Activated naive CD4-positive, alpha-beta T cell (primary cell): ENCODE measurements around the gene ELF5.
A peak's percentile ranks its signal among the peaks of the same experiment; 100 is the strongest.

Experiments used
- DNase-seq, 4 experiments: peaks; one replicate each; lab custom pipeline; 2025; lab: John Stamatoyannopoulos, UW

The ELF5 gene

DNA sequence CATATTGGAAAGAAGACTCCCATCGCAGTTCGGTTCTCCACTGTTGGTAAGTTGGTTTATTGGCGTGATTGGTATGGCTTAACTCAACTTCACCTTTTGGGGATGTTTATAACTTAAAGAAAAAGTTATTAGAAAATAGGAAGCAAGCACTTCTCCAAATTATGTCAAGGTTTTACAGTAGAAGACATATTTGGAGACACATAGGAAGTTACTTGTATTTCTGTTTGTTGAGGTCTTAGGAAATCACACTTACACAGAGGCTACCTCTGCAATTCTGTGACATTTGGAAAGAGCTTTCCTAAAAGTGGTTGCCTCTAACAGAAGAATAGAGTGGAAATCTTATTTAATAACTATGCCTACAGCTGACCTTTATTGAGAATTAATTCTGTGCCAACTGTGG lies 62.5 kb downstream of the ELF5 start:
- no peak for DNase-seq

DNA sequence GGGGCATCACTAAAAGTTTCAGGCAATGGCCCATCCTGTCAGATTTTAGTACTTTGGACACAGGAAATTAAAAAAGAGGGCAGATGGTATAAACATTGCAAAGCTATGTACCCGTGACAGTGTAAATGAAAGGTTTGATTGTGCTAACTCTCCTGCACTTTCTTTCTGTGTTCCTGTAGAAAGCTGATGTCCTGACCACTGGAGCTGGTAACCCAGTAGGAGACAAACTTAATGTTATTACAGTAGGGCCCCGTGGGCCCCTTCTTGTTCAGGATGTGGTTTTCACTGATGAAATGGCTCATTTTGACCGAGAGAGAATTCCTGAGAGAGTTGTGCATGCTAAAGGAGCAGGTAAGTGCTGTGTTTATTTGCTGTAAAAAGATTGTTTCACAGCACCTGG lies 64.6 kb downstream of the ELF5 start:
- DNase-seq, result no peak

DNA sequence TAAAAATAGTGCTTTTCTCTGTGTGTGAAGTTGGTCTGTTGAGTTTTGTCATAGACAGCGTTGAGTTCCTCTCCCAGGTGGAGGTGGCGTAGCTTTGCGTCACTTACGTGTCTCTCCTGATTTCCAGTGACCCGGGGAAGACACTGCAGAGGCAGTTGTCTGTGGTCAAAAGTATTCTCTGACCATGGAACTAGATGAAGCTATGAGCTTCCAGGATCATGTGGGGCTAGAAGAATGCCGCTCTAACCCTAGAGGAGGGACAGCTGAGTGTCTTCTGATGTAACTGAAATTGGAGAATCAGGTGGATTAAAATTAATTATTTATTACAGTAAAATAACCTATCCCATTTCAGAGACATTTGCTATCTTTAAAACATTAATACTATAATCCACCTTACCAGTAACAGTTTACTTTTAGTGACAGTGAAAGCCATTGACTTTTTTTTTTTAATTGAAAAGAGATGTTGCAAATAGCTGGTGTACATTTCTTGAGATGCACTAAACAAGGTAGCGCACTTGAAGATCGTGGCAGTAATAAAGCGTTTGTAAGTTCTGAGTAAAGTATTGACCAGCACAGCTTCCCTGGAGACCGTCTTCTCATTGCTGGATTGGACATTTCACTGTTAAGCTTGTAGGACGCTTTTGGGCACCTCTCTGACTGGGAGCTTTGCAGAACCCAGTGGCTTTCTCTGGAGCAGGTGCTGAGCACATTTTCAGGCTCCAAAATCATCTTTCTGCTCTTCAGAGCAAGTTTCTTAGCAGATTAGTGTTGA lies 65.2 kb downstream of the ELF5 start:
- DNase-seq, result no peak

DNA sequence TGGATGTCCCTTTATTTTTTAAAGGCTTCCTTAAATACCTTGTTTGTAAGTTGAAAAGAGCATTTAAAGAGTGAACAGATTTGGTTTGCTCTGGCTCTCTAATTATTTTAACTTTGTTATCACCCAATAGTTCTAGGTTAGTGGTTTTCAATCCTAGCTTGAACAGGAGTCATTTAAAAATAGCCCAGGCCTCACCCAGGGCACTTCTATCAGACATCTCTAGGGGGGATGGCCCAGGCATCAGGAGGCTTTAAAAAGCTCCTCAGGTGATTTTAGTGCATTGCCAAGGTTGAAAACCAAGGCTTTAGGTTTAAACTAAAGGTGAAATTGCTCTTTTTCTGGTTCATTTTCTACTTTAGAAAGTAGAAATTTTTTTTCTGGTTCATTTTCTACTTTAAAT lies 66.5 kb downstream of the ELF5 start:
- no peak for DNase-seq

DNA sequence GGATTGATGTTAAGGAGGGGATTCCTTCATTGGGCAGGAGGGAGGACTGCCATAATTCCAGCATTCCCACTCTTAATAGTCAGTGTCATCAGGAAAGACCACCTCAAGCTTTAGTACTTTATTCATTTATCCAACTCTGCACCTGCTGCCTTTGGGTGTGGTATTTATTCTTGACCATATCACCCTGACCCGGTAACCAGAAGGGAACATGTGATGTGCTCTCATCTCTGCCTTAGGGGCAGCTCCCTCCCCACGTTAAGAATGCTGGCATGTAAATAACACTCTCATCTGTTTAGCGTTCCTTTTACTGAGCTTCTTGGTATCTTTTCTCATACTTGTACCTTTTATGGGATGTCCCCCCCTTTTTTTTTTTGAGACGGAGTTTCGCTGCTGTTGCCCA lies 67.2 kb downstream of the ELF5 start:
- no peak for DNase-seq

DNA sequence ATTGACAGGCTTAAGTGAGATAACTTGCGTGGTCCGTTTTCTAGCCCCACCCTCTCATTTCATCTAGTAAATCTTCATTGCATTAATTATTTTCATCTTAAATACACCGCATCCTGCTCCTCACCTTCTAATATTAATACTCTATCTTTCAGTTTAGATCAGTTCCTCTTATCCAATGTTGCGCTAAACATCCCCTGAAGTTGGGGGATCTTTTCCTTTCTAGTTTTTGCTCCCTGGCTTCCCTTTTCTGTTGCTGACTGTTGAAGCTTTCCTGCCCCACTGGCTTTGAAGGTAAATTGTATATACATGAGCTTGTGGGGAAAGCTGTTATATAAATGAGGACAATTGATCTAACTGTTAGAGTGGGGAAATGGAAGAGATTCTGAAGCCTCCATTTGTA lies 67.6 kb downstream of the ELF5 start:
- DNase-seq, result no peak

DNA sequence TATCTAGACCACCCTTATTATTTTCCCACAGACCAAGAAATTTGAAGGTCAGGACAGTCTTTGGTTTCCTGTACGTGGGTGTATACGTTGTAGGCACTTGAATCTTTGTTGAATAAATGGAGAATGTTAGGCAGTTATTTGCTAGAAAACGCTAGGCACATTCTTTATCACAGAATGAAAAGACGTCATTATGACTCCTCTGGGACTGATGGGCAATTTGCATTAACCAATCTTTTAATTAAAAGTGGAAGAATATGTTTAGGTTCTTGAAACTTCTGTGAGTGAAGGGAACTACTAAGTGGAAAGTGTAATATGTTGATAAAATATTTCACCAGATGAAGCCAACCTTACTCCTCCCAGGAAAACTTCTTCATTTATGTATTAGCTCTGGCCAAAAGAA lies 69.2 kb downstream of the ELF5 start:
- DNase-seq, result no peak

DNA sequence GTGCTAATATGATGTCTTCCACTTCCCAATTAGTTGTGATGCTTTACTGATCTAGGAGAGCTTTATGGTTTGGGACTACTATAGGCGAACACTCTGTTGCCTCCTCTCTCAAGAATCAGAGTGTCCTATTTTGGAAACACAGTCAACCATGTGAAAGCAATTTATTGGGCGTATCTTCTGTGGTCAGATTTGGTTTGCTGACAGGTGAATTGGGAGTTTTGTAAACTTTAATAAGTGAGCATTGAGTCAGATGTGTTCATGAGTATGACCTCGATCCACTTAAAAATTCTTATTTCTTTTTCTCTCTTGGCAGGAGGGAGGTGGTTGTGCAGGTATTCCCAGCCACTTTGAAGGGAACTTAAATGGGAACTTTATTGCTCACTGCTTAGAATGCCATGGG lies 70.5 kb downstream of the ELF5 start:
- no peak for DNase-seq

DNA sequence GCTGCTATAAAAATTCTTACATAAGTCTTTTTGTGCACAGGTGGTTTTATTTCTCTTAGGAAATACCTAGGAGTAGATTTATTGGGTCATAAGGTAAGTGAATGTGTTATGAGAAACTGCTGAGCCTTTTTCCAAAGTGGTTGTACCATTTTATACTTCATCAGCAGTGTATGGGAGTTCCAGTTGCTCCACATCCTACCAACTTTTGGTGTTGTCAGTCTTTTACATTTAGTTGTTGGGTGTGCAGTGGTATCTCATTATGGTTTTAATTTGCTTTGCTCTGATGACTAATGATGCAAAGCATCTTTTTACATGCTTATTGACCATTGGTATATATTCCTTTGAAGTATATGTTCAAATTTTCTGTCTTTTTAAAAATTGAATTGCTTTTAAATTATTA lies 71.8 kb downstream of the ELF5 start:
- DNase-seq, result no peak

DNA sequence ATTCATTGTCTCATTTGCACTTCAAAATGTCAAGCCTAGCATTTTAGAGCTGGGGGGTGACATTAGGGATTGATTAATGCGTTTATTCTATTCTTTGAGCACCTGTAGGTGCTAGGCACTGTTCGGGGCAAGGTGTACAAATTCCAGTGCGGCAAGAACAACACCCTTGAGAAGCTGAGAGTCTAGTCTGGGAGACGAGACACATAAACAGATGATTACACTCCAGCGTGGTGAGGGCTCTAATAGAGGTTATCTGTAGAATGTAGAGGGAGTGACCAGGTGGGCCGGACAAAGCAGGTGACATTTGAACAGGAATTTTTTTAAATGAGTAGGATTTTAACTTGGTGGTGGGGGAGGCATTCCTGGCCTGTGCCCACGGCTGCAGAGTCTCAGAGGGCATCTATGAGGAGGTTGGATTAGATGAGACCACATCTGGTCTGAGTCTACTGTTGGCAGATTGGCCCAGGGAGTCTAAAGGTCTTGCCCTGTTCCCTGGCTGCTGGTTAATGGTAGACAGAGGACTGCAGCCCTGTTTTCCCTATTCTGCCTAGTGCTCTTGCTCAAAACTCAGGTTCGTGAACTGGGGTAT lies 73.9 kb downstream of the ELF5 start:
- DNase-seq, result no peak

DNA sequence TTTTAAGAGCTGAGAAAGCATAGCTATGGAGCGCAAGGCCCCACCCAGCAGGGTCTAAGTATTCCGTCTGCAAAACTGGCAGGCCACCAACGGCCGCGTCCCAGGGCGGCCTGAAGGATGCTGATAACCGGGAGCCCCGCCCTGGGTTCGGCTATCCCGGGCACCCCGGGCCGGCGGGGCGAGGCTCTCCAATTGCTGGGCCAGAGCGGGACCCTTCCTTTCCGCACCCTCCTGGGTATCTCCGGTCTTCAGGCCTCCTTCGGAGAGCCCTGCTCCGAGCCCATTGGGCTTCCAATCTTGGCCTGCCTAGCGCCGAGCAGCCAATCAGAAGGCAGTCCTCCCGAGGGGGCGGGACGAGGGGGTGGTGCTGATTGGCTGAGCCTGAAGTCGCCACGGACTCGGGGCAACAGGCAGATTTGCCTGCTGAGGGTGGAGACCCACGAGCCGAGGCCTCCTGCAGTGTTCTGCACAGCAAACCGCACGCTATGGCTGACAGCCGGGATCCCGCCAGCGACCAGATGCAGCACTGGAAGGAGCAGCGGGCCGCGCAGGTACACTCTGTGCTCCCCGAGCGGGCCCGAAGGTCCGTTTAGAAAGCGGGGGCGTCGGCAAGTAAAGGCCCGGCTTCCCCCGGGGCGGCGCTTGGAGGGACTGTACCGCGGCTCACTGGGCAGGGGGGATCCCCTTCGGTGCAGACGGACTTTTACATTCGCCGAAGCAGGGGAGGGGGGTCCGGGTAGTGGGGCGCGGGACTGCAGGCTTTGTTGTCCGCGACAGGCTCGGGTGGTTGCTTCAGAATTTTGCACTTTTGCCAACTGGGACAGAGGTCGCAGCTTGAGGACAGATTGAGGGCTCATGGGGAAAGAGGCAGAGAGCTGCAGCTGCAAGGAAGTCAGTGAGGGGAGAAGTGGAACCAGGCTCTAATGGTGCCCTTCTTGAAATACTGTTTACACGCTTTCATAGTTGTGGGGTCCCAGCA lies 74.8 kb downstream of the ELF5 start, which contains the start of gene CAT:
Gene CAT (plus strand): TSS at position 406 of the 979 bp plus-strand sequence. CDS start 80 bp downstream, at position 486.
- DNase-seq, result peak; percentile 91 to 97 (median 94)

DNA sequence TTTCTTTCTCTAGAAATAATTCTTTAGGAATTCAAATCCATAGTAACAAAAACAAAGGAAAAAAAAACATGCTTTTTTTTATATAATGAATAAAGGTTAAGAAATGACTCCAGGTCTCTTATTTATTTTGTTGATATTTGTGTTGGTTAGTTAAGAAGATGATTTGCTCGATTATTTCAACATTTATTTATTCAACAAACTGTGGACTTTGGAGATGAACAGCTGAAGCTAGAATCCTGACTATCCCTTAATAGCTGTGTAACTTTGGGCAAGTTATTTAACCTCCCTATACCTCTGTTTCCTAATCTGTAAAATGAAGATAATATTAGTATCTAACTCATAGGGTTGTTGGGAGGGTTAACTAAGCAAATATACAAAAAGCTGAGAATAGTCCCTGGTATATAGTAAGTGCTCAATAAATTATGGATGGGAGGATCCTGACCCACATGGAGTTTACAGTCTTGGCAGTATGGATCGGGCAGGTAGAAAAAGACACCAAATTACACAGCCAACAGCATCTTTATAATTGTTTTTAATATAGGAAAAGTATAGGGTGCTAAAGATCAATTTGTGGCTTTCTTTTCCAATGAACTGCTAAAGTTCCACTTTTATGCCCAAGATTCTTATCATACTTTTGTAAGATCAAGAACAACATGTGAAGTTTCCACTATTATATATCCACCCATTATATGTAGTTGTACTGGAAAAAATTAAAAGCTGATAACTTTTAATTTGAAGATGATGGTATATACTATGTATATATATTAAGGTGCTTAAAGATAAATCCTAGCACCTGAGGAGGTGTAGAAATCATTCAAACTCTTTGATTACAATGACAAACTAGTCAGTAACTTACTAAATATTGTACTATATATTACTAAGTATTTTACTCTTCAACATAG lies 76.1 kb downstream of the ELF5 start:
- no peak for DNase-seq

DNA sequence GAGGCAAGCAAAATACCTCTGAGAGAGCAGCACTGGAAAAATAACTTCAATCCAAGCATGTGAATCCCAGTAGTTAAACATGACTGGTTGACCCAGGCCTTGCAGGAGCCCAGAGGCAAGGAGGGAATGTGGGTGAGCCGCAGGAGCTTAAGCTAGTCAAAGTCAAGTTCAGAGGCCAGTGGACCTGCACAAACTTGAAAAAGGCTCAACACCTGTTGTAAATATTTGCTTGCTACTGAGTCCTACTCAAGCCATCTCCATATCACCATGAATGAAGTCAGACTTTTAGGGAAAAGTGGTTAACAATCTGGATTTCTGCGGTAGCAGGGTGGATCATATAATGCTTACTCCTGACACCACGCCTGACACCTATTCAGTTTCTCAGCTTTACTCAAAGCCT lies 79.7 kb downstream of the ELF5 start:
- no peak for DNase-seq

DNA sequence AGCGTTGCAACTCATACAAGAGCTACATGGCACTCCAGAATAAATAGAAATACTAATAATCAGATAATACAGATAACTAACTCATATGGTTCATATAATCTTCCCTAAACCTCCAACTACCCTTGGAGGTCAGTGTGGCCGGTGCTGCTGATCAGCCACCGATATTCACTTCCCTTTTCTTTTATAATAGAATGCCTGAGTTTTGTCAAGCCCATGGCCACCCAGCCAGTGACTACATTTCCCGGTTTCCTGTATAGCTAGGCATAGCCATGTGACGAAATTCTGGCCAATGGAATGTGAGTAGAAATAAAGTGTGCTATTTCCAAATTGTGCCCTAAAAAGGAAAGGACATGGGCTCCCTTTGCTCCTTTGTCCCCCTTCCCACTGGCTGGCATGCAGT lies 80.8 kb downstream of the ELF5 start:
- DNase-seq, result no peak

DNA sequence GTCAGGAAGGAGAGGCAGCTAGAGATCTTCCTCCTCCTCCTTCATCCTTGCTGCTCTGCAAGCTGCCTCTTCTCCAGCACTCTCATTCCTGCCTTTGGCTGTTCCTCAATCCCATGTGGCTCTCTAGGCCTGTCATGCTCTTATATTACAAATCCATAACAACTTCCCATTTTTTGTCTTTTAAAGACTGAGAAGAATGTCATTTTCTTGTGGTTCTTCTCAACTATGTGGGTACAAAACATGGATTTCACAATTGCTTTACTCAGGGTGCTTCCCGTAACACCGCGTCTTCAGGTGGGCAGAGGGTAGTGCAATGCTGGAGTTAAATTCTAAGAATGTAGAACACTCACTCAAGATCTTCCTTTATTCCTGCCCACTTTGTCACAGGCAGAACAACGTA lies 81.6 kb downstream of the ELF5 start:
- no peak for DNase-seq
